Measurements from ENCODE around the gene RPS6KB2. TPM values are rescaled to one million over a fixed set of nuclear protein-coding genes. Genes with fewer than 3 reads are reported as not detected.
A peak's percentile ranks its signal among the peaks of the same experiment; 100 is the strongest.

The RPS6KB2 gene
- total RNA-seq, 1 experiment from 2014 or later, result 77.9 TPM

- DNase-seq, result no peak
These were observed 21.8 kb upstream of the RPS6KB2 start for GRCh38 chr11:67406420-67406968.

DNA sequence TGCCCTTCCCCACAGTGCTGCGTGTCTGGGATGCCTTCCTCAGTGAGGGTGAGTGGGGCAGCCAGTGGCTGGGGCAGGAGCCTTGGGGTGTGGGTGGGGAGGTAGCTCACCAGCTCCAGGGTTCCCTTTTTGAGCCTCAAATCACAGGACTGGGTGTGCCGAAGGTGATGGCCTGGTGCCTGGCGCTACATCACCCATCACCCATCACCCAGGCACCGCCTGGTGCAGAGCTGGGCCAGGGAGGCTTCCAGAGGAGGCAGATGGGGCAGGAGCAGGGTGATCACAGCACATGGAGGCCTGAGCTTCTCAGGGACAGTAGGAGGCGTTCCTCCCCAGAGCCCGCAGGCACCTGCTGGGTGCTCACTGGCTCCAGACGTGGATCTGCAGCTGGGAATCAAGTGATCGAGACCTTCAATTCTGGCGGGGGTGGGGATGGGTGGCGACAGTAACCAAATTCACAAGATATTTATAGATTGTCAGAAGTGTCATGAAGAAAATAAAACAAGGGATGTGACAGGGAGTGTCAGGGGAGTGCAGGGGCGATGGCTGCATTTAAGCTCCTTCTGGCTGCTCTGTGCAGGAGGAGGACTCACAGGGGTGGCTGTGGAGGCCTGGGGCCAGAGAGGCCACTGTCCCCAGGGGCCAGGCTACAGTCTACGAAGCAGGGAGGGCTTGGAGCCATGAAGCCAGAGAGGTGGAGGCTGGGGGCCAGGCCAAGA, 21.2 kb upstream of the RPS6KB2 start:
- no peak for DNase-seq
- Histone ChIP-seq H3K9me3 (no peaks in the 10 kb centered on the region), H3K36me3 (no peaks in the 10 kb centered on the region), H3K4me3 (no peak overlapping the region), H3K27me3 (no peaks in the 10 kb centered on the region)

More at GRCh38 chr11:67406420-67406968, 21.8 kb upstream of the RPS6KB2 start:
- Histone ChIP-seq H3K9me3 (no peaks in the 10 kb centered on the region), H3K36me3 (no peaks in the 10 kb centered on the region), H3K27me3 (no peaks in the 10 kb centered on the region), H3K4me3 (no peak overlapping the region)

DNA sequence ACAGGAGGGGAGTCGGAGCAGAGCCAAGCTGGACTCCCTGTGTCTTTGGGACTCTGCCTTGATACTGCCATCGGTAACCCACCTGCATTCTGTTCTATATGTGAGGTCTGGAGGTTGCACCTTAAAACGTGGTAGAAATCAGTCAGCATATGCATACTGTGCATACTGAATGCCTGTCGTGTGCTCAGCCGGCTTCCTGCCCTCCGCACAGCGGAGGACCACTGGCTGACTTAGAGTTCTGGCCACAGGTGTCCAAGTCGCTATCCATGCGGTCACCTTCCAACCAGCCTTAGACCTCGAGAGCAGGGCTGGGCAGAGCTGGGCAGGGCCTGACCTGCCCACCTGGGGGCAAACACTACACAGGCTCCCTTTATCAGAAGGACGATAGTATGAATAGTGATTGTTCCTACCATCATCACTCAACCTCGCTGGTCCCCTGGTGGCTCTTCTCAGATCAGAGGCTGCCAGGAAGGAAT, 20.6 kb upstream of the RPS6KB2 start:
- no peaks in the 10 kb centered on the region for H3K9me3 ChIP-seq
- DNase-seq, result no peak
- no peak overlapping the region for H3K4me3 ChIP-seq
- H3K27me3 ChIP-seq, result no peaks in the 10 kb centered on the region
- no peaks in the 10 kb centered on the region for H3K36me3 ChIP-seq

GRCh38 chr11:67408437-67409200, 19.7 kb upstream of the RPS6KB2 start:
- no peaks in the 10 kb centered on the region for H3K36me3 ChIP-seq
- no peak overlapping the region for H3K4me3 ChIP-seq
- DNase-seq, result no peak
- H3K9me3 ChIP-seq, result no peaks in the 10 kb centered on the region
- H3K27me3 ChIP-seq, result no peaks in the 10 kb centered on the region

GRCh38 chr11:67409261-67409666, 19.0 kb upstream of the RPS6KB2 start:
- DNase-seq, result no peak
- H3K36me3 ChIP-seq, result no peaks in the 10 kb centered on the region
- no peaks in the 10 kb centered on the region for H3K9me3 ChIP-seq
- H3K4me3 ChIP-seq, result no peak overlapping the region
- no peaks in the 10 kb centered on the region for H3K27me3 ChIP-seq

DNA sequence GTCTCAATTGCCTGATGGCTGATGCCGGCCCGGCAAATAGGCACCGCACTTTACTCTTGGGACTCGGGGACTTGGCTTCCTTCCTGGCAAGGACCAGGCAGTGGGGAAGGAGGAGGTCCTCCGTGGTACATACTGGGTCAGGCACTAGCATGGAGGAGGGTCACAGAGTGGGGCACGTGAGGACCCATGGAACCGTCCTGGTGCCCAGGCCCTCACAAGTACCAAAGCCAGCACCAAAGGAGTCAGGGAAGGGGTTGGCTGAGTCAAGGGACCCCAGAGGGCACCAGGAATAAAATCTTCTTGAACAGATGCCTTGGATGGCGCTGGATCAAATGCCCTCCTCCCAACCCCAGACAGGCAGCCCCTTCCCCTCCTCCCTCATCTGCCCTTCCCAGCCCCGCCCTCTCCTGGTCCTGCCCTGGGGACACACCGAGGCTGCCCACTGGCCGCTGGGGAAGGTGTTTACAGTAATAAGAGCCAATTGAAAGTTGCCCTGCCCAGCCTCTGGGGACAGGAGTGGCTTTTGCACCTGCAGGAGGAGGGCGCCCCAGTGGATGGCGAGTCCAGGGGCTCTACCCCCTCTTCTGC, 18.4 kb upstream of the RPS6KB2 start:
- no peak for DNase-seq
- H3K9me3 ChIP-seq, result no peaks in the 10 kb centered on the region
- H3K27me3 ChIP-seq, result no peaks in the 10 kb centered on the region
- H3K36me3 ChIP-seq, result no peaks in the 10 kb centered on the region
- H3K4me3 ChIP-seq, result no peak overlapping the region

DNA sequence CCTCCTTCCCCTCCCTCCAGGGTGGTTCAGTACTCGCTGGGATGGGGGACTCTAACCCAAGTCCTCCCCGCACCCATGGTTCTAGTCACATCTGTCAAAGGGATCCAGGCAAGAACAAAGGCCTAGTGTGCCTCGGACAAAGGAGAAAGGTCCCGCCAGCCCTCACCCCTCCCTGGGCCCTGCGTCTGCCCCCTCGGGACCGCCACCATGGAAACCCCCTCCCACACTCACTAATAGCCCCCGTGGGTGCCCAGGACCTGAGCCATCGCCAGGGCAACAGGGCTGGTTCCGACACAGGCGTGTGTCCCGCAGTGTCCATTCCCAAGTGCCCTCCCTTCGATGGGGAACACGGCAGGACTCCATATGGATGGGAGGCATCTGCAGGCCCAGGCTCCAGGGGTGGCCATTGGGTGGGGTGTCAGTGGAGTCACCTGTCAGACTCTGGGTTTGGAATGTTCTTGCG, 17.9 kb upstream of the RPS6KB2 start:
- Histone ChIP-seq H3K4me3 (no peak overlapping the region), H3K27me3 (no peaks in the 10 kb centered on the region), H3K36me3 (no peaks in the 10 kb centered on the region), H3K9me3 (no peaks in the 10 kb centered on the region)
- no peak for DNase-seq

- H3K27me3 ChIP-seq, result no peaks in the 10 kb centered on the region
- no peaks in the 10 kb centered on the region for H3K9me3 ChIP-seq
- H3K4me3 ChIP-seq, result no peak overlapping the region
- no peaks in the 10 kb centered on the region for H3K36me3 ChIP-seq
- no peak for DNase-seq
These were observed 17.1 kb upstream of the RPS6KB2 start for GRCh38 chr11:67410984-67411784.

DNA sequence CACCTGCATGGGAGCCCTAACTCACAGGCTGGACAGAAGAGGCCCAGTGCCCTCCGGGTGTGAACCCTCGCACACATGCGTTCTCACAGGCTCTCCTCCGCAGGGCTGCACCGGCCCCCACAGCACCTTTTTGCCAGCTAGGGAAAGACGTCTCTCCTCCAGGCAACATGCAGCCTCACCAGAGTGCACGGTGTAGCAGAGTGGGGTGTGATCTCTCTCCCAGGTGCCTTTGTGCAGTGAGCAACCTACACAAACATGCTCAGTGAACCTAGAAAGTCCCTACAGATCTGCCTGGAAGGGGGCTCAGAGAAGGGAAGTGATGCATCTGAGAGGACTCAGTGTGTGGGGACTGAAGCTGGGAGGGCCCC, 16.5 kb upstream of the RPS6KB2 start:
- no peaks in the 10 kb centered on the region for H3K27me3 ChIP-seq
- no peak for DNase-seq
- H3K4me3 ChIP-seq, result no peak overlapping the region
- H3K36me3 ChIP-seq, result no peaks in the 10 kb centered on the region
- H3K9me3 ChIP-seq, result no peaks in the 10 kb centered on the region

DNA sequence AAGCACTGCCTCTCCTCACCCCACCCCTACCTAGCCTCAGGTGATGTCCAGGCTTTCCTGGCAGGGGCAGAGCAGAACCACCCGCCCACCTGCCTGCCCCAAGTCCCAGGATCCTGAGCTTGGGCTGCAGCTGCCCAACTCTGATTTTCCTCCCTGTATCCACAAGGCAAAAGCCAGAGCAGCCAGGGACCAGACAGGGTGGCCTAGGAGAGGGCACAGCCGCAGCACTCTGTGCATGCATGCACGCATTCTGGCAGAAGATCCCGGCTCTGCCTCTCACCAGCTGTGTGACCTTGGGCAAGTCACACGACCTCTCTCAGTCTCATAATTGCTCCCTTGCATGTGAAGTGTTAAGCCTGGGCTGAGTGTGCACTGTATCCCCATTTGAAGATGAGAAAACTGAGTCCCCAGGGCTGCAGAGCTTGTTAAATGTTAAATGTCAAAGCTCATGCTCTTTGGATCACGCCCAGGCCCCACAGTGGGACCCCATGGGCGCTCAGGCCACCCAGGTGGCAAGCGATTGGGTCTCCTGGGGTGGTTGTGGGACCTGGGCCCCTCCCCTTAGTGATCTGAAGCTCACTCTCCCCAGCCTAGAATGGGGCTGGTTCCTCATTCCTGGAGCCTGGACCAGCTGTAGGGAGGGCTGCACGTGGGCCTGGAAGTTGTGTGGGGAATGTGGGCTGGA, 15.7 kb upstream of the RPS6KB2 start:
- no peak overlapping the region for H3K4me3 ChIP-seq
- no peaks in the 10 kb centered on the region for H3K9me3 ChIP-seq
- H3K27me3 ChIP-seq, result no peaks in the 10 kb centered on the region
- no peaks in the 10 kb centered on the region for H3K36me3 ChIP-seq
- no peak for DNase-seq

DNA sequence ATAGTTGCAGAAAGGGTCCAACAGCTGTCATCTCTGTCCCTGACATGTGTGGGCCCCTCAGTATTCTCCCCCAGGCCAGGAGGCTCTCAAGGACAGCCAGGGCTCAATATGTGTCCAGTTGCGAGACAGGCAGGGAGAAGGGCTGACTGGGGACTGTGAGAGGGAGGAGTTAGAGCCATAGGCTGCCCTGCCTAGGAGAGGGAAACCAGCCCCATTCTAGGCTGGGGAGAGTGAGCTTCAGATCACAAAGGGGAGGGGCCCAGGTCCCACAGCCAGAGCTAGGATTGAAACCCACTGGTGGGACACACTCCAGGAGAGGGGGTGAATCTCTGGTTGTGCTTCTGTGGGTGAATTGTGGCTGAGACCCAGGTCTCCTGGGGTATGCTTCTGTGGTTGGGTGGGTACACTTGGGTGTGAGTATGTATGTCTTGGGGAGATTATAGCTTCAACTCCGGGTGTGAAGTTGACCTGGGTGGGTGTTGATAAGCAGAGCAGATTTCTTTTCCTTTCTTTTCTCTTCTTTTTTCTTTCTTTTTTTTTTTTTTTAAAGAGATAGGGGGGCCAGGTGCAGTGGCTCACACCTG, 14.9 kb upstream of the RPS6KB2 start:
- Histone ChIP-seq H3K4me3 (no peak overlapping the region), H3K27me3 (no peaks in the 10 kb centered on the region), H3K36me3 (no peaks in the 10 kb centered on the region), H3K9me3 (no peaks in the 10 kb centered on the region)
- no peak for DNase-seq

- H3K4me3 ChIP-seq, result no peak within 1 kb of the TSS
- H3K27me3 ChIP-seq, result no peaks in the 10 kb centered on the region
- H3K36me3 ChIP-seq, result no peaks in the 10 kb centered on the region
- H3K9me3 ChIP-seq, result no peaks in the 10 kb centered on the region
- no peak for DNase-seq
These were observed 12.6 kb upstream of the RPS6KB2 start, which contains the start of gene CARNS1 for GRCh38 chr11:67415501-67416304. TSS of gene CARNS1 (plus strand) at chr11:67415678. CDS start at chr11:67416200, 522 bp downstream.

DNA sequence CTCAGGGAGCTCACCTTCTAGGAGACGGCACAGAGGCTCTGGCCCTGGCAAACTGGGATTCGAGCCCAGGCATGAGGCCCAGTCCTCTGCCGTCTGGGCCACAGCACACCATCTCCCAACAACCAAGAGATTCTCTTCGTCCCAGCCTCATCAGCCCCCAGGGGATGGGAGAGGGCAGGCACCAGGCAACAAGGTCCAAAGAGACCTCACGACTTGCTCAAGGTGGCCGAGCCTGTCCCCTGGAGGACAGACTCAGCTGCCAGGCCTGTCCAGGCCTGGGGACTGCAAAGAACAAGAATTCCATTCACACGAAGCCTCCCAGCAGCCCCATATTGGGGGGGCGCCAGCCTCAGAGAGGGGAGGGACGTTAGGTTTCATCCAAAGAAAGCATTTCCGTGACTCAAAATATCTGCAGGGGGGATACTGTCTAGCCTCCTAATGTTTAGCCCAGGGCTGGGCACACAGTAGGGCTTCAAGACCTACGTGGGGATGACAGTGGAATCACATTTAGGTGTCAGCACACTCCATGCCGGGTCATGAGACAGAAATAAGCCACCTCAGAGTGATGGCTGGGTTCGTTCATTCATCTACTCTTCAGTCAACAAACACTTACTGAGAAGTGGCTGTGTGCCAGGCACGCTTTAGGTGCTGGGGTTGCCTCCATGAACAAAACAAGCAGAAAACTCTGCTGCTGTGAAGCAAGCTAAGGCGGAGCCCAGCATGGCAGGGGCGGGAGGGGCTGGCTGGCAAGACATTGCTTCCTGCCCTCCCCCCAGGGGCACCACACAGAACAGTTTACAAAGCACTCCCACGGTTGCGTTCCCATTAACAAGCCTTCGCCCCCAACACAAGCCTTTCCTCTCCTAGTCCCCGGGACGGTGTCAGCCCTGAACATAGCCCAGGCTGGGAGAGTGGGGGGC, 11.6 kb upstream of the RPS6KB2 start:
- H3K36me3 ChIP-seq, result no peaks in the 10 kb centered on the region
- no peak overlapping the region for H3K4me3 ChIP-seq
- peak; percentile 61 for DNase-seq
- no peaks in the 10 kb centered on the region for H3K9me3 ChIP-seq
- H3K27me3 ChIP-seq, result no peaks in the 10 kb centered on the region

DNA sequence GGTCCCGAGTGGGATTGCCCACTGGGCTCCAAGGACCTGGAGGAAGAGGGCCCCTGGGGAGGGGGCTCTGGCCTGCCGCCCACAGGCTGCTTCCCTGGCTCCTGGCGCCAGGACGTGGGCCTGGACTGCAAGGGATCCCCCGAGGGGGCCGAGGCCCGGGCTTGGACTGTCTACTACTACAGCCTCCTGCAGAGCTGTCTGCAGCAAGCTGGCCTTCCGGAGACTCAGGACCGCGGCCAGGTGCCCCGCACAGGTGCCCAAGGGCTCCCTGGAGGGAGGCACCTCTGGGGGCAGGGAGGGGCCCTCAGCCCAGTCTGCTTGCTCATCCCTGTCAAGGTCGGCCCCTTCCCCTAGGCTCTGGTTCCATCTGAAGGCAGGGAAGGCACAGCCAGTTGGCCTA, 10.9 kb upstream of the RPS6KB2 start:
- Histone ChIP-seq H3K27me3 (no peaks in the 10 kb centered on the region), H3K9me3 (no peaks in the 10 kb centered on the region)

More for the DNA sequence above, 10.9 kb upstream of the RPS6KB2 start:
- H3K4me3 ChIP-seq, result no peak overlapping the region
- no peak for DNase-seq
- no peaks in the 10 kb centered on the region for H3K36me3 ChIP-seq

All from MG63 (cell line).